Activated T-helper 1 cell treated with anti-CD3 and anti-CD28 coated beads, Interleukin-12 subunit alpha, Interleukin-12 subunit beta, Interleukin-2, Interleukin-4 antibody, amounts not matched to agents 30 ng/mL and 10 ng/mL and 1 ng/mL, durations not matched to agents 14 hours and 24 hours and 36 hours (primary cell): Measurements from ENCODE around the gene APAF1. TPM values are rescaled to one million over a fixed set of nuclear protein-coding genes. Genes with fewer than 3 reads are reported as not detected.
"Not testable (repeated sequence)": the region's sequence is repeated elsewhere in the genome, so short reads cannot be mapped to it uniquely, and the experiment has no call there.

ENCODE experiments used
- DNase-seq: peaks from one replicate; pipeline ENCODE4 v3.0.0; 2021; ENCODE audit warnings: low spot score
- H3K27ac Mint-ChIP-seq: one replicate; pipeline ENCODE4 v1.8.0; 2021; ENCODE audit warnings: mild to moderate bottlenecking, mixed read lengths
- H3K27me3 Mint-ChIP-seq: one replicate; pipeline ENCODE4 v1.8.0; 2022; ENCODE audit warnings: mild to moderate bottlenecking, moderate library complexity, mixed read lengths; ENCODE audit not compliant: insufficient read depth
- H3K36me3 Mint-ChIP-seq: one replicate; pipeline ENCODE4 v1.8.0; 2021; ENCODE audit warnings: low read depth, mixed read lengths
- H3K4me1 Mint-ChIP-seq: one replicate; pipeline ENCODE4 v1.8.0; 2021; ENCODE audit warnings: low read depth, mixed read lengths
- H3K4me3 Mint-ChIP-seq: one replicate; pipeline ENCODE4 v1.8.0; 2021; ENCODE audit warnings: mild to moderate bottlenecking, moderate library complexity, mixed read lengths
- H3K9me3 Mint-ChIP-seq: one replicate; pipeline ENCODE4 v1.8.0; 2021; ENCODE audit warnings: mixed read lengths
- intact Hi-C: fragments of 100-400 bp; cut with micrococcal nuclease; formaldehyde crosslinking; loops from one replicate; pipeline ENCODE4 v1.15.1; 2024
- total RNA-seq: library from RNA; stranded (reverse); gene quantifications from 2 replicates; pipeline ENCODE4 v1.2.3, GENCODE V29; 2022

The APAF1 gene
- 21.2 and 23.9 TPM in 2 replicates for total RNA-seq

DNA sequence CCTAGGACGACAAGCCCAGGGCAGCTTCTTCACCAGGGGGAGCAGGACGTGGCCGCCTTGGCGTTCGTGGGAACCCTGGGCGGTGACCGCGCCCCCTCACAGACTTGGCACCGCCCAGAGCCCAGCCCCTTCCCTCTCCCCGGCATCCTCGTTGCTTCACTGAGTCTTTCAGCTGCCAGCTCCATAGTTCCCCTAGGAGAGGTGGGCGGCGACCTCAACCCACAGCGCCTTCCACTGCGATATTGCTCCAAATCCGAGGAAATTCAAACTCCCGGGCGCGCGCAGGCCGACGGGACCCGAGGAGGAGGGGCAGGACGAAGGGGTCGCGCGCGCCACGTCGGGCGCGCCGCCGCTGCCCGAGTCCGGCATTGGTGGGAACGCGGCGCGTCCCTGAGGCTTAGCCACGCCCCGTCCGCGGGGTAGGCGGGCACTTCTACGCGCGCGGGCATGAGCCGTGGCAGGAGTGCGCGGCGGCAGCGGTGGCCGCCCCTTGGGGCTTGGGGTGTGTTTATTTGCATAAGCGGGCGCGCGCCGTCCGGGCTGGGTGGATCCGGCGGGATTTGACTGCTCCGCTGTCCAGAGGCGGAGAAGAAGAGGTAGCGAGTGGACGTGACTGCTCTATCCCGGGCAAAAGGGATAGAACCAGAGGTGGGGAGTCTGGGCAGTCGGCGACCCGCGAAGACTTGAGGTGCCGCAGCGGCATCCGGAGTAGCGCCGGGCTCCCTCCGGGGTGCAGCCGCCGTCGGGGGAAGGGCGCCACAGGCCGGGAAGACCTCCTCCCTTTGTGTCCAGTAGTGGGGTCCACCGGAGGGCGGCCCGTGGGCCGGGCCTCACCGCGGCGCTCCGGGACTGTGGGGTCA lies at the start of gene APAF1, which contains the start of gene IKBIP:
APAF1 (plus strand) TSS at position 579 of the 860 bp plus-strand sequence. CDS start 3,070 bp downstream, outside the sequence.
IKBIP (minus strand) TSS at position 77 of the 860 bp plus-strand sequence. CDS start 87 bp downstream, outside the sequence.
- Mint-ChIP-seq H3K27me3 (no peaks in the 10 kb centered on the region), H3K4me3 (peak within 1 kb of the TSS; percentile 92), H3K4me1 (peaks cover 49% of the 10 kb centered on the region), H3K27ac (peak within 1 kb of the TSS; percentile 95), H3K9me3 (no peaks in the 10 kb centered on the region), H3K36me3 (peaks cover 19% of the 10 kb centered on the region)
- intact Hi-C loops: loop anchor here (1.0 to 10.0 kb wide), 9 partner anchors 9 to 1738 kb away; partner anchors contain the start of genes DEPDC4, NEDD1, SCYL2 and SLC25A3
- peak; percentile 96 for DNase-seq

DNA sequence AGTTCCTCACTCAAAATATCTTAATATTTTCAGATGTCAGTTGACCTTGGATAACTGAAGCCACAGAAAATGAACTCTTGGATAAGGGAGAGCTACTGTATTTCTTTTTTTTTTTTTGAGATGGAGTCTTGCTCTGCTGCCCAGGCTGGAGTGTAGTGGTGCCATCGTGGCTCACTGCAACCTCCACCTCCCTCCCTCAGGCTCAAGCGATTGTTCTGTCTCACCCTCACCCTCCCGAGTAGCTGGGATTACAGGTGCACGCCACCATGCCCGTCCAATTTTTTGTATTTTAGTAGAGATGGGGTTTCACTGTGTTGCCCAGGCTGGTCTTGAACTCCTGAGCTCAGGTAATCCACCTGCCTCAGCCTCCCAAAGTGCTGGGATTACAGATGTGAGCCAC lies 47.8 kb upstream of the APAF1 start:
- H3K27me3 Mint-ChIP-seq, H3K9me3 Mint-ChIP-seq, intact Hi-C loops, DNase-seq, H3K27ac Mint-ChIP-seq, H3K4me3 Mint-ChIP-seq: not testable (repeated sequence)
- Mint-ChIP-seq H3K36me3 (peaks cover 42% of the 10 kb centered on the region), H3K4me1 (peaks cover 29% of the 10 kb centered on the region)

DNA sequence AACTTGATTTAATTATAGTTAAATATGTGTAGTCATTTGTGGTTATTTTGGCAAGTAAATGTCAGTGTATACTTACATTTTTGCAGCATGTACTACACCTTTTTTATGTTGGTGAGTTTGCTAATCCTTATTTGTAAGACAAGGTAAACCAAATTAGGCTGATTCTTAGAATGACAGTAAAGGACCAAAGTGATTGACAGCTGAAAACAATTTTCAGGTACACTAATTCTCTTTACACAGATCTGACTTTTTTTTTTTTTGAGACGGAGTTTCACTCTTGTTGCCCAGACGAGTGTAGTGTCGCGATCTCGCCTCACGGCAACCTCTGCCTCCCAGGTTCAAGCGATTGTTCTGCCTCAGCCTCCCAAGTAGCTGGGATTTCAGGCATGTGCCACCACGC lies 43.2 kb upstream of the APAF1 start:
- peaks cover 1% of the 10 kb centered on the region for H3K4me1 Mint-ChIP-seq
- no peak for DNase-seq
- no peak overlapping the region for H3K27ac Mint-ChIP-seq
- intact Hi-C loops: no loop called here
- H3K36me3 Mint-ChIP-seq: peaks cover 33% of the 10 kb centered on the region
- H3K9me3 Mint-ChIP-seq: no peaks in the 10 kb centered on the region
- H3K4me3 Mint-ChIP-seq: no peak overlapping the region
- no peaks in the 10 kb centered on the region for H3K27me3 Mint-ChIP-seq

DNA sequence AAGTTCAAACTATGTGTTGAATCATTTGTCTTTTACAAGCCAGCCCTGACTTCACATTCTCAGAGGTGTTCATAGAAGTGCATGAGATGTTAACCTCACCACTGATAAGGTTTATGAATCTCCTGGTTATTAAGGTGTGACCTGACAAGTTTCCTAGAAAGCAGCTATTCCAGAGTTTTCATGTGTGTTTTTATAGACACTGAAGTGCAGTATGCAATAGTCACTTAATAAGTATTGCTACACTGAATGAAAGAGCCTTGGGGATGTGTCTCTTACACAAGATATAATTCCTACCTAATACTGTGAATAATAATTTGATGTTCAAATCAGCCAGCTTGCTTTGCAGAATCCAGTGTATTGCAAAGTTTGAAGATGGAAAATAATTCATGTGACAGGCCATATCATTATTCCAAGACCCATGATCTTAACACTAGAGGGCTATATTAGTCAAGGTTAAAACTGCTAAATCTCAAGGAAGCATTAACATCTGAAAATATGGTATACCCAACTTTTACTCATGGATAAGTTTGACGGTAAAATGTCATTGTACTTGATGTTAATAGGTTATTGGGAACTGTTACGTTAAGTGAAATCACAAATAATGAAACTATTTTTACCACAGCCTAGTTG lies 38.6 kb upstream of the APAF1 start:
- no peak overlapping the region for H3K27ac Mint-ChIP-seq
- DNase-seq: no peak
- no peaks in the 10 kb centered on the region for H3K27me3 Mint-ChIP-seq
- H3K4me1 Mint-ChIP-seq: peaks cover 7% of the 10 kb centered on the region
- intact Hi-C loops: no loop called here
- H3K4me3 Mint-ChIP-seq: no peak overlapping the region
- no peaks in the 10 kb centered on the region for H3K9me3 Mint-ChIP-seq
- H3K36me3 Mint-ChIP-seq: peaks cover 15% of the 10 kb centered on the region

- no peak for DNase-seq
- peaks cover 3% of the 10 kb centered on the region for H3K36me3 Mint-ChIP-seq
- intact Hi-C loops: no loop called here
- no peak overlapping the region for H3K4me3 Mint-ChIP-seq
- H3K4me1 Mint-ChIP-seq: peaks cover 7% of the 10 kb centered on the region
- no peaks in the 10 kb centered on the region for H3K9me3 Mint-ChIP-seq
- no peaks in the 10 kb centered on the region for H3K27me3 Mint-ChIP-seq
- no peak overlapping the region for H3K27ac Mint-ChIP-seq
Measured at GRCh38 chr12:98610596-98610995, 34.5 kb upstream of the APAF1 start.

DNA sequence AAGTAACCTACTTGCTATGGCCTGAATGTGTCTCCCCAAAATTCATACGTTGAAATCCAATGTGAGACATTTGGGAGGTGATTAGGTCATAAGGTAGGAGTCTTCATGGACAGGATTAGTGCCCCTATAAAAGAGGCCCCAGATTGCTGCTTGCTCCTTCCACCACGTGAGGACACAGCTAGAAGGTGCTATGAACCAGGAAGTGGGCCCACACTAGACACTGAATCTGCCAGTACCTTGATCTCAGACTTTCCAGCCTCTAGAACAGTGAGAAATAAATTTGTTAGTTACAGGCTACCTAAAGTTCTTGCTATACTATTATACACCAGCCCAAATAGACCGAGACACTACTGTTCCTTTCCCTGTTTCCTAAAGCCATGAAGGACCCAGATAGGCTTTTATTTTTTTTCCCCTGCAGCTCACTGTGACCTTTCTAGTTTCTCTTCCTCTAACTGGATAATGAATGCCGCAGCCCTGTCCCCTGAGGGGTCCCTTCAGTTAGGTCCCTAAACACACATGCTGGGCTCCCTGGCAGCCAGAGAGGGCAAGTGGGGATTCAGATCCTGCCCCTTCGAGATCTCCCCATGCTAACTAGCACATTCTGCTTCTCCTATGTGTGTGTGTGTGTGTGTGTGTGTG lies 32.3 kb upstream of the APAF1 start:
- no peak for DNase-seq
- Mint-ChIP-seq H3K27ac (peak overlapping the region; percentile 69), H3K4me3 (no peak overlapping the region), H3K27me3 (no peaks in the 10 kb centered on the region), H3K4me1 (no peaks in the 10 kb centered on the region), H3K9me3 (no peaks in the 10 kb centered on the region), H3K36me3 (peaks cover 3% of the 10 kb centered on the region)
- intact Hi-C loops: no loop called here

- no peaks in the 10 kb centered on the region for H3K9me3 Mint-ChIP-seq
- intact Hi-C loops: no loop called here
- DNase-seq: no peak
- no peaks in the 10 kb centered on the region for H3K4me1 Mint-ChIP-seq
- H3K27me3 Mint-ChIP-seq: no peaks in the 10 kb centered on the region
- H3K27ac Mint-ChIP-seq: no peak overlapping the region
- H3K4me3 Mint-ChIP-seq: no peak overlapping the region
- peaks cover 1% of the 10 kb centered on the region for H3K36me3 Mint-ChIP-seq
Measured at GRCh38 chr12:98618952-98619351, 26.1 kb upstream of the APAF1 start.

GRCh38 chr12:98635657-98636323 lies 9.3 kb upstream of the APAF1 start:
- peaks cover 34% of the 10 kb centered on the region for H3K4me1 Mint-ChIP-seq
- no peak overlapping the region for H3K27ac Mint-ChIP-seq
- DNase-seq: no peak
- H3K4me3 Mint-ChIP-seq: no peak overlapping the region
- H3K9me3 Mint-ChIP-seq: no peaks in the 10 kb centered on the region
- peaks cover 21% of the 10 kb centered on the region for H3K36me3 Mint-ChIP-seq
- no peaks in the 10 kb centered on the region for H3K27me3 Mint-ChIP-seq
- intact Hi-C loops: no loop called here

- no peak overlapping the region for H3K27ac Mint-ChIP-seq
- intact Hi-C loops: no loop called here
- H3K4me1 Mint-ChIP-seq: peaks cover 45% of the 10 kb centered on the region
- no peak for DNase-seq
- H3K36me3 Mint-ChIP-seq: peaks cover 25% of the 10 kb centered on the region
- H3K4me3 Mint-ChIP-seq: no peak overlapping the region
- no peaks in the 10 kb centered on the region for H3K9me3 Mint-ChIP-seq
- H3K27me3 Mint-ChIP-seq: no peaks in the 10 kb centered on the region
Measured at GRCh38 chr12:98637068-98637467, 8.0 kb upstream of the APAF1 start.

- Mint-ChIP-seq H3K27ac (no peak overlapping the region), H3K36me3 (peaks cover 21% of the 10 kb centered on the region)
Measured at GRCh38 chr12:98638009-98638408, 7.1 kb upstream of the APAF1 start.

GRCh38 chr12:98639491-98639890 lies 5.6 kb upstream of the APAF1 start:
- intact Hi-C loops: no loop called here
- Mint-ChIP-seq H3K27ac (no peak overlapping the region), H3K27me3 (no peaks in the 10 kb centered on the region), H3K4me1 (peaks cover 53% of the 10 kb centered on the region), H3K36me3 (peaks cover 17% of the 10 kb centered on the region), H3K9me3 (no peaks in the 10 kb centered on the region), H3K4me3 (no peak overlapping the region)
- no peak for DNase-seq

More at GRCh38 chr12:98638009-98638408, 7.1 kb upstream of the APAF1 start:
- H3K4me3 Mint-ChIP-seq: no peak overlapping the region
- intact Hi-C loops: no loop called here
- no peak for DNase-seq
- H3K27me3 Mint-ChIP-seq: no peaks in the 10 kb centered on the region
- no peaks in the 10 kb centered on the region for H3K9me3 Mint-ChIP-seq
- peaks cover 51% of the 10 kb centered on the region for H3K4me1 Mint-ChIP-seq

DNA sequence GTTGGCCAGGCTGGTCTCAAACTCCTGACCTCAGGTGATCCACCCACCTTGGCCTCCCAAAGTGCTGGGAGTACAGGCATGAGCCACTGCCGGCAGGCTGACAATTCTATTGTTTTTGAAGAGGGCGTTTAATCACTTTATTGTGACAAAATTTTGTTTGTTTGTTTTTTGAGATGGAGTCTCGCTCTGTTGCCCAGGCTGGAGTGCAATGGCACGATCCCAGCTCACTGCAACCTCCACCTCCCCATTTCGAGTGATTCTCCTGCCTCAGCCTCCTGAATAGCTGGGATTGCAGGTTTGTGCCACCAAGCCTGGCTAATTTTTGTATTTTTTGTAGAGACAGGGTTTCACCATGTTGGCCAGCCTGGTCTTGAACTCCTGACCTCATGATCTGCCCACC lies 2.3 kb upstream of the APAF1 start:
- intact Hi-C loops: loop anchor here (10.0 kb wide), 1 partner anchor 248 kb away; no protein-coding TSS in a partner anchor

More for the DNA sequence above, 2.3 kb upstream of the APAF1 start:
- Mint-ChIP-seq H3K4me1 (peaks cover 56% of the 10 kb centered on the region), H3K4me3 (peak overlapping the region; percentile 92), H3K36me3 (peaks cover 13% of the 10 kb centered on the region)
- H3K9me3 Mint-ChIP-seq, H3K27ac Mint-ChIP-seq, DNase-seq, H3K27me3 Mint-ChIP-seq: not testable (repeated sequence)
